ENCODE data around the gene NLRP12.

DNA sequence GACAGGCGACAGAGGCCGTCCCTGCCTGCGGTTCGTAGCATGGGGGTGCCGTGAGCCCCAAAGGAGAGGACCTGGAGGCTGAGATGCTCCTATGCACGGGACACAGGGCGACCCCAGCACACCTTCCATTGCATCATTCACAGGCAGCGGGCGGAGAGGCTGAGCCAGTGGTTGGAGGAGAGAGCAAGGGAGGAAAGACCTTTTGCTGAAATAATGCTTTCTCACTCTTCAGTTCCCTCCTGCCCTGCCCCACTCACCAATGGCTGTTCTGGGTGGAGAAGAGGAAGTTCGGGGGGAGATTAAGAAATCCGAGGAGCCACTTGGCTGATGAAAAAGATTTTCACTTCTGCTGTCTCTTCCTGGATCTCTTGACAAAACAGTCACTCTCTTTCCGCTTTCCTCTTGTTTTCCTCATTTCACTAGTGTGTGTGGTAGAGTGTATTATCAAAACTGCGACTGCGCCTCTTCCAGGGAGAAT is at the start of gene NLRP12:
- TF ChIP-seq POLR2A (IDR thresholded peaks at IDR 0.05; ENCODE audit: low read depth, low read length), result no peak
- no peak for TF ChIP-seq POLR2AphosphoS5 (IDR thresholded peaks at IDR 0.05; ENCODE audit: low read depth, low read length)
